GM12875 (cell line): ENCODE measurements around the gene MIOS.

Source experiments
- H3K4me3 ChIP-seq: one replicate; pipeline ENCODE4 v1.5.1; 2011; ENCODE audit warnings: low read depth, low read length, control low read depth
- CTCF ChIP-seq: IDR thresholded peaks from 2 replicates; pipeline ENCODE4 v1.5.1; 2011; ENCODE audit warnings: low read depth, mild to moderate bottlenecking, control low read depth, inconsistent platforms, low read length, moderate library complexity, borderline replicate concordance; ENCODE audit not compliant: insufficient read depth

The MIOS gene

GRCh38 chr7:7566651-7567611 is at the start of gene MIOS:
TSS of gene MIOS (plus strand) at chr7:7566884. CDS start at chr7:7572476, 5,592 bp downstream.
- TF ChIP-seq CTCF = no peak
- peak within 1 kb of the TSS; percentile 71 for H3K4me3 ChIP-seq

DNA sequence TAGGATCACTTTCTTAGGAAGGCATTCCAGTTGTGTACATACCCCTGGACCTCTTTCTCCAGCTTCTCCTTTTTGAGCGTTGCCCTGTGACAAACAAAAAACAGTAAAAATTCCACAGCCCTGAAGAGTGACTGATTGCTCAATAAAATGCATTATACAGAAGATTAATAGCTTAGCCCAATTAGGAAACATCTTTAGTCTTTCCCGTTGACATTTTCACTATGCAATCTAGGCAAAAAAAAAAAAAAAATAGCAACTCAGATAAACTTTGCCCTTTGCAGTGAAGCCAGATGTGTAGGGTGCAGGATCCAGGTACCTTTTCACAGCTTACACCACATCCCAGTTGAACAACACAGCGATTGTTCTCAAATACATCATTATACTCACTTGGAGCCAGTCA is 48.9 kb upstream of the MIOS start:
- TF ChIP-seq CTCF = no peak

DNA sequence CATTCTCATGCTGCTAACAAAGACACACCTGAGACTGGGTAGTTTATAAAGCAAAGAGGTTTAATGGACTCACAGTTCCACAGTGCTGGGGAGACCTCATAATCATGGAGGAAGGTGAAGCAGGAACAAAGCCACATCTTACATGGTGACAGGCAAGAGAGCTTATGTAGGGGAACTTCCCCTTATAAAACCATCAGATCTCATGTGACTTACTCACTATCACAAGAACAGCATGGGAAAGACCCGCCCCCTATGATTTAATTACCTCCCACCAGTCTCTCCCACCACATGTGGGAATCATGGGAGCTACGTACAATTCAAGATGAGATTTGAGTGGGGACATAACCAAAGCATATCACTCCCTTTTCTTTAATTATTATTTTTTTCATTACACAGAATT is 47.6 kb upstream of the MIOS start:
- no peak for TF ChIP-seq CTCF
- no peak overlapping the region for H3K4me3 ChIP-seq

More for the DNA sequence above, 48.9 kb upstream of the MIOS start:
- no peak overlapping the region for H3K4me3 ChIP-seq

- TF ChIP-seq CTCF = no peak
- H3K4me3 ChIP-seq = no peak overlapping the region
Measured at GRCh38 chr7:7519528-7519927, 47.2 kb upstream of the MIOS start.

DNA sequence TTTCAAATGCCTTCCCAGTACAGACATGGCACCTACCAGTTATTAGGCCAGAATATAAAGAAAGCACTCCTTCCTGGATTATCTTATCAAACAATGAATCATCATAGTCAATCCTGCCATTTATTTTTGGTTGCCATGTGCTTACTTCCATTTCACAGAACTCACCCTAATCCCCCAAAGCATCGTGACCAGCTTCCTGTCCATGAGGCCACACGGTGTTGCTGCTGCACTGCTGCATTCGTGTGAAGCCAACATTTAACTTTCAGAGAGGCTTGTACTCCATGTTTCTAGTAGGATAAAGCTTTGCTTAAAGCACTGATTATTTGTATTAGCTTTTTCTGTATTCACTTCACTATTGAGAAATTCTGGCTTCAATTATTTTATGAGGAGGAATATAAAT is 45.4 kb upstream of the MIOS start:
- H3K4me3 ChIP-seq = no peak overlapping the region

GRCh38 chr7:7522421-7522820 is 44.3 kb upstream of the MIOS start:
- no peak for TF ChIP-seq CTCF
- H3K4me3 ChIP-seq = no peak overlapping the region

More for the DNA sequence above, 45.4 kb upstream of the MIOS start:
- no peak for TF ChIP-seq CTCF

DNA sequence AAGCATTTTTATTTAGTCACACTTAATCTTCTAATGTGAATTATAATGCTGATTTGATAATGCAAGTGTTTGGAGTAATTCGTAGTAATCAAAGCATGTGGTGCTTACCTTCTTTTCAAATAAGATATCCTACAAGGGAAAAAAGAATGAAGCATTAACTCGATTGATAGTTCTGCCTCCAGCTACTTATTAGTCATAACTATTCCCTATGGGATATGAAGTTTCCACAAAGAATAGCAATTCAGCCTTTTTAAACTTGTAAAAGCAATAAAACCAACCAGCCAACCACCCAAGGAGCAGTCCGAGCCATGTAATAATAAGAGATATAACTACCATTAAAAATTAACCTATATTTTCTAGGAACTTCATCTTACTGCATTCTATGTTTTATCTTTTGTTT is 42.6 kb upstream of the MIOS start:
- no peak for TF ChIP-seq CTCF
- no peak overlapping the region for H3K4me3 ChIP-seq
